ENCODE measurements around the gene OR4K1. TPM values are rescaled to one million over a fixed set of nuclear protein-coding genes. Genes with fewer than 3 reads are reported as not detected.

The OR4K1 gene
- polyA plus RNA-seq: not detected in 2 replicates

GRCh38 chr14:19930617-19931016 is at the start of gene OR4K1:
Gene OR4K1 (plus strand): TSS chr14:19930917. CDS start chr14:19935667, 4,750 bp downstream.

GRCh38 chr14:19920021-19920657 is 10.6 kb upstream of the OR4K1 start, which contains the start of gene OR4K5:
Gene OR4K5 (plus strand): TSS chr14:19920607. CDS start chr14:19920607, 0 bp downstream.

GRCh38 chr14:19975291-19975690 is 44.6 kb downstream of the OR4K1 start, which contains the start of gene OR4K15:
Gene OR4K15 (plus strand): TSS chr14:19975591. CDS start chr14:19975591, 0 bp downstream.

Other genes starting within 250 kb of the OR4K1 start
- not detected in 2 replicates for gene OR11H2, start 217.0 kb upstream of the OR4K1 start, polyA plus RNA-seq
- gene OR4Q3, start 187.3 kb upstream of the OR4K1 start, polyA plus RNA-seq: not detected in 2 replicates
- gene OR4M1, start 157.4 kb upstream of the OR4K1 start, polyA plus RNA-seq: not detected in 2 replicates
- not detected in 2 replicates for gene OR4N2, start 127.1 kb upstream of the OR4K1 start, polyA plus RNA-seq
- gene OR4K2, start 55.8 kb upstream of the OR4K1 start, polyA plus RNA-seq: not detected in 2 replicates
- not detected in 2 replicates for gene OR4K5, start 10.3 kb upstream of the OR4K1 start, polyA plus RNA-seq
- gene OR4K15, start 44.7 kb downstream of the OR4K1 start, polyA plus RNA-seq: not detected in 2 replicates
- gene OR4Q2, start 71.2 kb downstream of the OR4K1 start, polyA plus RNA-seq: not detected in 2 replicates
- gene OR4K14, start 88.4 kb downstream of the OR4K1 start, polyA plus RNA-seq: not detected in 2 replicates
- gene OR4K13, start 105.1 kb downstream of the OR4K1 start, polyA plus RNA-seq: not detected in 2 replicates
- gene OR4L1, start 129.1 kb downstream of the OR4K1 start, polyA plus RNA-seq: not detected in 2 replicates
- gene OR4K17, start 179.8 kb downstream of the OR4K1 start, polyA plus RNA-seq: not detected in 2 replicates
- not detected in 2 replicates for gene OR4N5, start 207.9 kb downstream of the OR4K1 start, polyA plus RNA-seq